NCI-H128 (cell line): ENCODE measurements around the gene RGS7BP.
"Not testable (repeated sequence)": the region's sequence is repeated elsewhere in the genome, so short reads cannot be mapped to it uniquely, and the experiment has no call there.

ENCODE experiments used
- DNase-seq: peaks from one replicate; lab custom pipeline; 2025; ENCODE audit not compliant: unreplicated experiment; lab: John Stamatoyannopoulos, UW

RGS7BP gene

GRCh38 chr5:64557911-64558310 is 52.1 kb downstream of the RGS7BP start:
- DNase-seq = no peak

GRCh38 chr5:64558641-64559040 is 52.8 kb downstream of the RGS7BP start:
- not testable (repeated sequence) for DNase-seq

- no peak for DNase-seq
Measured at GRCh38 chr5:64566310-64566916, 60.6 kb downstream of the RGS7BP start.

GRCh38 chr5:64569858-64570257 is 64.0 kb downstream of the RGS7BP start:
- no peak for DNase-seq

GRCh38 chr5:64570395-64570996 is 64.7 kb downstream of the RGS7BP start:
- DNase-seq = no peak

GRCh38 chr5:64575561-64575960 is 69.7 kb downstream of the RGS7BP start:
- DNase-seq = no peak

GRCh38 chr5:64576250-64576649 is 70.4 kb downstream of the RGS7BP start:
- no peak for DNase-seq

GRCh38 chr5:64585646-64586045 is 79.8 kb downstream of the RGS7BP start:
- no peak for DNase-seq

GRCh38 chr5:64587370-64587769 is 81.6 kb downstream of the RGS7BP start:
- DNase-seq = no peak

GRCh38 chr5:64592730-64593341 is 87.0 kb downstream of the RGS7BP start:
- no peak for DNase-seq

GRCh38 chr5:64594025-64594424 is 88.2 kb downstream of the RGS7BP start:
- no peak for DNase-seq

- no peak for DNase-seq
Measured at GRCh38 chr5:64594601-64595000, 88.8 kb downstream of the RGS7BP start.

- no peak for DNase-seq
Measured at GRCh38 chr5:64595031-64595855, 89.4 kb downstream of the RGS7BP start.

GRCh38 chr5:64599226-64599625 is 93.4 kb downstream of the RGS7BP start:
- no peak for DNase-seq

- no peak for DNase-seq
Measured at GRCh38 chr5:64603676-64604075, 97.9 kb downstream of the RGS7BP start.

- DNase-seq = no peak
Measured at GRCh38 chr5:64606926-64607325, 101.1 kb downstream of the RGS7BP start.

GRCh38 chr5:64612344-64612961 is 106.6 kb downstream of the RGS7BP start:
- peak; percentile 7 for DNase-seq

- no peak for DNase-seq
Measured at GRCh38 chr5:64615895-64616294, 110.1 kb downstream of the RGS7BP start.

GRCh38 chr5:64619609-64620008 is 113.8 kb downstream of the RGS7BP start:
- no peak for DNase-seq

GRCh38 chr5:64622991-64623390 is 117.2 kb downstream of the RGS7BP start:
- DNase-seq = no peak

GRCh38 chr5:64625678-64626077 is 119.9 kb downstream of the RGS7BP start:
- DNase-seq = no peak
